Suppressor macrophage treated with lipopolysaccharide for 1 hour (primary cell): ENCODE results near the gene TRUB1.

Experiments used
- DNase-seq, 3 donors: peaks; one replicate each; pipeline ENCODE4 v3.0.0-alpha.2; 2020 to 2022

The TRUB1 gene

GRCh38 chr10:114987995-114988394 is 50.0 kb downstream of the TRUB1 start:
- DNase-seq = no peak

GRCh38 chr10:114990586-114990985 is 52.6 kb downstream of the TRUB1 start:
- DNase-seq = no peak

- DNase-seq = no peak
Measured at GRCh38 chr10:114990991-114991390, 53.0 kb downstream of the TRUB1 start.

- no peak for DNase-seq
Measured at GRCh38 chr10:114992189-114992775, 54.3 kb downstream of the TRUB1 start.

- no peak for DNase-seq
Measured at GRCh38 chr10:114995468-114996247, 57.7 kb downstream of the TRUB1 start.

GRCh38 chr10:114996542-114996941 is 58.5 kb downstream of the TRUB1 start:
- no peak for DNase-seq

GRCh38 chr10:114998993-114999392 is 61.0 kb downstream of the TRUB1 start:
- DNase-seq = no peak

- no peak for DNase-seq
Measured at GRCh38 chr10:115001506-115002381, 63.7 kb downstream of the TRUB1 start.

- DNase-seq = no peak
Measured at GRCh38 chr10:115003396-115003795, 65.4 kb downstream of the TRUB1 start.

- DNase-seq = no peak
Measured at GRCh38 chr10:115004236-115004862, 66.4 kb downstream of the TRUB1 start.

- no peak for DNase-seq
Measured at GRCh38 chr10:115005771-115006170, 67.8 kb downstream of the TRUB1 start.

- DNase-seq = no peak
Measured at GRCh38 chr10:115018185-115018931, 80.4 kb downstream of the TRUB1 start.

GRCh38 chr10:115020449-115020848 is 82.5 kb downstream of the TRUB1 start:
- DNase-seq = no peak

GRCh38 chr10:115022733-115023132 is 84.7 kb downstream of the TRUB1 start:
- DNase-seq = no peak

- no peak for DNase-seq
Measured at GRCh38 chr10:115023715-115024114, 85.7 kb downstream of the TRUB1 start.

GRCh38 chr10:115024371-115024770 is 86.4 kb downstream of the TRUB1 start:
- DNase-seq = no peak

- no peak for DNase-seq
Measured at GRCh38 chr10:115026056-115026745, 88.2 kb downstream of the TRUB1 start.

- DNase-seq = no peak
Measured at GRCh38 chr10:115026746-115027140, 88.7 kb downstream of the TRUB1 start.
